Esophagus squamous epithelium (tissue), 5 donors: ENCODE results near the gene B2M. TPM values are rescaled to one million over a fixed set of nuclear protein-coding genes. Genes with fewer than 3 reads are reported as not detected.
"Not testable (repeated sequence)": the region's sequence is repeated elsewhere in the genome, so short reads cannot be mapped to it uniquely, and the experiment has no call there.

ENCODE experiments used
- DNase-seq: peaks from one replicate; lab custom pipeline; 2025; lab: John Stamatoyannopoulos, UW
- H3K27ac ChIP-seq, 4 donors: fragments of 200-600 bp; sonication (generic); one replicate each; pipeline ENCODE4 v1.5.1; 2016 to 2019; ENCODE audit warnings: mild to moderate bottlenecking in 1 of 4
- H3K27me3 ChIP-seq, 4 donors: fragments of 200-600 bp; sonication (generic); 1 replicate in 3 of 4; 2 replicates in 1 of 4; pipeline versions ENCODE4 v1.5.1 to v1.6.0; 2017 to 2021; ENCODE audit warnings: antibody characterized with exemption in 1 of 4
- H3K36me3 ChIP-seq, 3 donors: fragments of 200-600 bp; sonication (generic); one replicate each; pipeline ENCODE4 v1.5.1; 2016 to 2019
- H3K4me1 ChIP-seq, 3 donors: fragments of 200-600 bp; sonication (generic); one replicate each; pipeline ENCODE4 v1.5.1; 2017 to 2019
- H3K4me3 ChIP-seq, 4 donors: fragments of 200-600 bp; sonication (generic); 1 replicate in 3 of 4; 2 replicates in 1 of 4; pipeline ENCODE4 v1.5.1; 2016 to 2019; ENCODE audit warnings: mild to moderate bottlenecking in 2 of 4, moderate library complexity in 1 of 4
- H3K9me3 ChIP-seq, 3 donors: fragments of 200-600 bp; sonication (generic); one replicate each; pipeline ENCODE4 v1.5.1; 2016 to 2019
- CTCF ChIP-seq, 6 experiments: fragments of 450-650 bp in 4 of 6; fragments of 200-600 bp in 2 of 6; sonication (generic) in 2 of 6; IDR thresholded peaks; one replicate each; pipeline ENCODE4 v1.5.1; 2016 to 2019; ENCODE audit warnings: antibody characterized with exemption in 6 of 6, mild to moderate bottlenecking in 4 of 6, moderate library complexity in 4 of 6
- POLR2A ChIP-seq, 4 donors: fragments of 450-650 bp; IDR thresholded peaks; one replicate each; pipeline ENCODE4 v1.6.1; 2017; ENCODE audit warnings: antibody characterized with exemption in 4 of 4, mild to moderate bottlenecking in 4 of 4, moderate library complexity in 3 of 4
- WGBS, 2 donors: methylation state at CpG; one replicate each; pipeline ENCODE4 v1.1.5; 2018; 5-methylcytosine and 5-hydroxymethylcytosine counted together
- intact Hi-C: fragments of 100-400 bp; cut with DNase I; formaldehyde crosslinking; loops from one replicate; pipeline ENCODE4 v1.15.0; 2022
- total RNA-seq, 4 donors: library from RNA; depleted of rRNA; stranded (reverse); fragments of >200 nt; gene quantifications; one replicate each; pipeline ENCODE4 v1.1.0, GENCODE V29; 2016
- donor health status: DM: yes; HTN: yes; CAD: no.

Gene B2M
- total RNA-seq, 4 donors from 2014 or later: 992 to 4,464 (median 1,820) TPM

GRCh38 chr15:44726568-44727484 is 15.5 kb downstream of the B2M start:
- Histone ChIP-seq H3K27ac (peak overlapping the region; percentile 94 to 100 (median 98)), H3K9me3 (no peaks in the 10 kb centered on the region), H3K4me3 (peak overlapping the region in 3 of 4 donors; percentile 13 to 43 (median 20)), H3K36me3 (peaks cover 0 to 7% (median 0%) of the 10 kb centered on the region in 3 donors), H3K4me1 (peaks cover 15 to 71% (median 40%) of the 10 kb centered on the region in 3 donors), H3K27me3 (no peaks in the 10 kb centered on the region)
- TF ChIP-seq CTCF (IDR thresholded peaks at IDR 0.05) (no peak), POLR2A (IDR thresholded peaks at IDR 0.05) (peak in 3 of 4 donors; percentile 27 to 72 (median 58))
- intact Hi-C loops: no loop called here
- peak; percentile 35 for DNase-seq
- 10 to 15% methylated on average over 4 to 5 of the region's 5 CpGs for whole genome bisulfite sequencing, 2 donors

DNA sequence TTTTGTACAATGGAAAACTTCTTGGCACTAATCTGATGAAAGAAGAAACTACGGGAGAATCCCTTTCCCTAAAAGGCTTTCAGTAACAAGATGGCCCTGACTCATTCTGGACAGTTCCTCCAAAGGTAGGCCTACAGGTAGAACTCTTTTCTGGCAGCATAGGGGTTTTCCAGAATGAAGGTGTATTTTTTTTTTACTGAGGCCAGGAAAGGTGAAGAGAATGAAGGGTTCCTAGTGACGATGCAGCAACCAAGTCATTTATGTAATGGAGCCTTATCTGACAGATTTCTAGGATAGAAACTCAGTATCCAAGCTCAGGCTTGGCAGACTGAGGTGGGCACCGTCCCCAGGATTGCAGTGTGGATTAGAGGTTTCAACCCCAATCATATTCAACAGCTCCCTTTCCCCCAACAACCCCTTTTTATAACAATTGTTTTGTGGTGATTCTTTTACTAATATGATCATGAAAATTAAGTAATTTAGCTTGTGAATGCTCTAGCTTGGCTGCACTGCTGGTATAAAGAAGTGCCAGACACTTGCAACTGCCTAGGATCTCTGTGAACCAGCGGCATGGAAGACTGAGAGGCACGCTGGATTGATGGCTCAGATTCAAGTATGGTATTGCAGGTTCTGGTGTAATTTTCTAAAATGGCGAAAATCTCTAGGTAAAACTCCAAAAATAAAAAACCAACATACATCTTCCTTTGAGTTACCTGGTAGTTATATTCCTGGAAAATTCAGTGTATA is 16.3 kb downstream of the B2M start:
- H3K4me1 ChIP-seq: peaks cover 15 to 72% (median 42%) of the 10 kb centered on the region in 3 donors

GRCh38 chr15:44728232-44728575 is 16.9 kb downstream of the B2M start:
- peak overlapping the region; percentile 94 to 100 (median 98) for H3K27ac ChIP-seq
- intact Hi-C loops, H3K9me3 ChIP-seq, H3K27me3 ChIP-seq, DNase-seq: not testable (repeated sequence)
- peaks cover 0 to 14% (median 0%) of the 10 kb centered on the region in 3 donors for H3K36me3 ChIP-seq
- H3K4me1 ChIP-seq: peaks cover 15 to 72% (median 42%) of the 10 kb centered on the region in 3 donors
- 42 to 46% methylated on average over 5 of the region's 5 CpGs for WGBS, 2 donors
- peak overlapping the region; percentile 55 to 95 (median 76) for H3K4me3 ChIP-seq

More for the DNA sequence above, 16.3 kb downstream of the B2M start:
- TF ChIP-seq CTCF (IDR thresholded peaks at IDR 0.05): no peak
- no peak for TF ChIP-seq POLR2A (IDR thresholded peaks at IDR 0.05)
- peak overlapping the region; percentile 94 to 100 (median 98) for H3K27ac ChIP-seq
- no peak for DNase-seq
- H3K4me3 ChIP-seq: no peak overlapping the region
- peaks cover 0 to 14% (median 0%) of the 10 kb centered on the region in 3 donors for H3K36me3 ChIP-seq
- H3K27me3 ChIP-seq: no peaks in the 10 kb centered on the region
- 63 to 66% methylated on average over 6 of the region's 6 CpGs for WGBS, 2 donors
- intact Hi-C loops: no loop called here
- H3K9me3 ChIP-seq: no peaks in the 10 kb centered on the region

GRCh38 chr15:44728576-44729407 is 17.5 kb downstream of the B2M start:
- Histone ChIP-seq H3K27ac (peak overlapping the region; percentile 94 to 100 (median 98)), H3K4me3 (peak overlapping the region; percentile 55 to 95 (median 76)), H3K9me3 (no peaks in the 10 kb centered on the region), H3K27me3 (no peaks in the 10 kb centered on the region), H3K4me1 (peaks cover 15 to 69% (median 42%) of the 10 kb centered on the region in 3 donors), H3K36me3 (peaks cover 0 to 14% (median 0%) of the 10 kb centered on the region in 3 donors)
- 1 to 3% methylated on average over 18 to 24 of the region's 36 CpGs for WGBS, 2 donors
- TF ChIP-seq CTCF (IDR thresholded peaks at IDR 0.05) (peak in 2 of 6 experiments; percentile 14 to 19), POLR2A (IDR thresholded peaks at IDR 0.05) (peak in 2 of 4 donors; percentile 85 to 98)
- intact Hi-C loops: no loop called here
- DNase-seq: peak; percentile 86
